NAMALWA (cell line): ENCODE results near the gene ORM2.
A peak's percentile ranks its signal among the peaks of the same experiment; 100 is the strongest.

Source experiments
- DNase-seq: peaks from one replicate; pipeline ENCODE4 v3.0.0-alpha.2; 2015; ENCODE audit warnings: low spot score

The ORM2 gene

DNA sequence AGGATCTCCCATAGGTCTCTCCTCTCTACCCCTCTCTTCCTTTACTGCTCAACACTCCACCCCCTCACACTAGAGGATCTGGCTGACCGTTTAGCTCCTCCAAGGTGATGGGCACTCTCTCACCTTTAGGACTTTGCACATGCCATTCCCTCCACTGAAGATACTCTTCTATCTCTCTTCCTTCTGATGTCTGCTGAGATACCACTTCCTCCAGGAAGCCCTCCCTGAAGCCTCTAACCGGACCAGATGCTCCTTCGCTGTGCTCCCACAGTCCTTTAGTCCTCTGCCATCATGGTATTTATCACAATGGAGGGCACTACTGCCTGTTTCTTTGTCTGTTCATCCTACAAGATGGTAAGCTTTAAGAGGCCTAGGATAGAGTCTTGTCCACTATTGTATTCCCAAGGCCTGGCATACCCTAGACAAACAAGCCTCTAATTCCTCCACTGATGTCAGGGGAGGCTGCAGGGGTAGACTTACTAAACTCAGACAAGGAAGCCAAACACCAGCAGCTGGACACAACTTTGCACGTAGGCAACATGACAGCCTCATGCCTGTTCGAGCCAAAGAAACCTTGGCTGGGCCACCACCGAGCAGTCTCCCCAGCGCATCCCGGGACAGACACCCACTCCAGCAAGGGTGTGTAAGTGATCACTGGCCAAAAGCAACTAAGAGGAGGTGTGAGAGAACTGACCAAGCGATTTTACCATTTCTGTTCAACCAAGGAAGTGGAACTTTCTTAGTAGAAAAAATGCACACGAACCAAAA lies 20.2 kb downstream of the ORM2 start:
- DNase-seq: no peak

DNA sequence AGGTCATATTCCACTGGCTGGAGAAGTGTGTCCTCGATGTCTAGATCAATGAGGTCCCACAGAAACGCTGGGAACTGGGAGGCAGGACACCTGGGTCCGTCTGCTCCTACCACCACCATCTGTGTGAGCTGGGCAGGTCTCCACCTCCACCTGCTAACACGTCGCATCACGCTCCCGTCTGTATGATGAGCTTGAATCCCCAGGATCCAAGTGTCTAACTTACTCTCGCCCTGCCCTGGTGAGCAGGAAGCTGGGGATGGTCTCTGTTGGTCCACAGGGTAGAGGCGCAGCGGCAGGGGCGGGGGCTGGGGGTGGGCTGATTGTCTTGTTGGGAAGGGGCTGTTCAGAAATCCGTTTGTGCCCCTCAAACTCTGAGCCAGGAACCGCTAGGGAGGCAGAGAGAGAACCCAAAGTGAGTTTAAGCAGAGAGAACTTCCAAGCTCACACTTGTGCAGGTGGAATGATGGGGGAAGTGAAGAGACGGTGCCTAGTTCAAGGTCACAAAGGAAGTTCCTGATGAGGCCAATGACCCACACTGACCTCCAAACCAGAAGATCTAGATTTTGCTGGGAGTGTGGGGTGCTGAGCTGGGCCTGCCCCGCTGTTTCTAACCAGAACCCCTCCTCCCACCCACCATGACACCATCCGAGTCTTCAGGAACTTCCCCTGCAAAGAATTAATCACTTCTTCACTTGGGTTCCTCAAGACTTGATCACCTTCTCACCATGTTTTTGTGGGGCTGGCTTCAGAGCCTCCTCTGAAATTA lies 21.1 kb downstream of the ORM2 start:
- no peak for DNase-seq

DNA sequence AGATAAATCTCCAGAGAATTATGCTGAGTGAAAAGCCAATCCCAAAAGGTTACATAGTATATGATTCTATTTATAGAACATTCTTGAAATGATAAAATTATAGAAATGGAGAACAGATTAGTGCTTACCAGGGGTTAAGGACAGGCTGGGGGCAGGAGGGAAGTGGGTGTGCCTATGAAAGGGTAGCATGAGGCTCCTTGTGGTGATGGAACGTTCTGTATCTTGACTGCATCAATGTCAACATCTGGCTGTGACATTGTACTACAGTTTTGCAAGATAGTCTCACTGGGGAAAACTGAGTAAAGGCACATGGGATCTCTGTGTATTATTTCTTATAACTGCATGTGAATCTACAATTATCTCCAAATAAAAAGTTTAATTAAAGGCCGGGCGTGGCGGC lies 22.3 kb downstream of the ORM2 start:
- no peak for DNase-seq

DNA sequence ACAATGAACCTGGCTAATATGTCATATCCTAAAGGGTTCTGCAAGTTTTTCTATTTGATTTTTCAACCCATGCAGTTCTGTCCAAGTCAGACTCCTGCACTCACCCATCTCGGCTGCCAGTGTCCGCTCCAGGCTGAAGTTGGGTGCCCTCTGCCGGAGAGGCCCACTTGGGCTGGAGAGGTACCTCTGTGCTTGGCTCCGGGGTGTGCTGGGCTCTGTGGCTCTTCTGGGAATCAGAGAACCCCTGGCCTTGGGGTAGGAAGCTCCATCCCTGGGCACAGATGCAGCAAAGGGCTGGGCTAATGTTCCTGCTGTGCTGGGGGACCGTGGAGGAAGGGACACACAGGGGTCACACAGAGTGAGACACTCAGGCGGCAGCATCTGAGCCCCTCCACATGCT lies 26.2 kb downstream of the ORM2 start:
- no peak for DNase-seq

DNA sequence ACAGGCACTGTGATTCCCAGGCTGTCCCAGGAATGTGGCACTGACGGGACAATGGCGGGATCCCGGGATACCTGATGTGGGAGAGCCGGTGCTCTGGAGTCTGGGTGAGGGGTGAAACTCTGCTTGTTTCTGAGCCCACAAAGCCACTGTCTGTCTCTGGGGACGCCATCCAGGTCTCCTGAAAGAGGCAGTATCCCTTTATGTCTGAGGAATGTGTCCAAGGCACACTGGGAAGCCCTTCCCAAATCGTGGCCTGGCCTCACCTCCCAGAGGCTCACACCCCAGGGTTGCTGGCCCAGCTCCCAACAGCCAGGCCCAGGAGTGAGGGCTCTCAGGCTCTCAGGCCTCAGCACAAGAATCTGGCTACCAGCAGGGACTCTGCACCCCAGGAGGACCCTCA lies 27.1 kb downstream of the ORM2 start:
- DNase-seq: no peak

DNA sequence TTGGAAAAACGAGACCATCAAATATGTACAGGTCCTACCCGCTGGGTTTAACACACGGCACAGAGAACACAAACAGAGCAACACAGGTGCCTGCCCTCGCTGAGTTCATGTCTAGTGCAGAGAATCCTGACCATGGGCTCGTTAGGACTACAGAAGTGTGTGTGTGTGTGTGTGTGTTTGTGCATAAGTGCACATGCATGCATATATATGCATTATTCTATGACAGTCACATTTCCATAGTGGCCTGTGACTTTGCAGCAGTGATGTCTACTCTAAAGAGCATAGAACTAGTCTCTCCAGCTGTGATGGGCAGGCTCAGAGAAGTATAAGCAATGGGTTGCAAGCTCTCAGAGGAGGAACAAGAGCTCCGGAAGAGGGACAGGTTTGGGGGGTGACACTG lies 27.7 kb downstream of the ORM2 start:
- DNase-seq: no peak

DNA sequence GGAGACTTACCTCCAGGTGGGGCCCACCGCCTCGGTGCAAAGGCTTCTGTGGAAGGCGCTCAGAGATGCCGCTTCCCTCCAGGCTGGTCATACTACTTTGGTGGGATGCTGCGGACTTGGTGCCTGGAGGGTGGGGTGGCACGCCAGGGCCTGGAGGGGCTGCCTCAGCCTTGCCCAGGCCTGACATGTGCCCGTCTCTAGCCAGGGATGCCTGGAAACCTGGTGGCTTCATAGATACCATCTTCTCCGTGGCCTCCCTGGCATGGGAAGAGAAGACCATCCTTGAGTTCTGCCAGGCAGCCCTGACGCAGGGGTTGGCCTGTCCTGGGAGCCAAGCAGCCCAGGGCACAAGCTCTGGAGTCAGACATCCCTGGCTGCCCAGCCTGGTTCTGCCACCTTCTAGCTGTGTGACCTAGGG lies 28.3 kb downstream of the ORM2 start:
- no peak for DNase-seq

DNA sequence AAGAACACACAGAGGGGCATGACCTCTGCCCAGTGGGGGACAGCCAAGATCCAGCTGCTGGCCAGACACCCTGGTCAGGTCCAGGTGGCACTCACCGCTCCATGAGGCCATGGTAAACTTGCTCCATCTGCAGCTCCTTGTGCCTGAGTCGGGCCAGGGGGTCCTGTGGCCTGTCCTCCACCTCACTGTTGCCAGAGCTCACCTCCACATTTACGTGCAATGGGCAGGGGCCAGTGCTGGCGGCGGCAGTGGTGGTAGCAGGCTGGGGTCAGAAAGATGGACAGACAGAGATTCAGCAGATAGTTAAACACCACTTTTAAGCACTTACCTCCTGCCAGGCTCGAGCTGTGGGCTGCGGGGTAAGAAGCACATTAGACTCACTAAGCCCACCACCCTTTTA lies 30.1 kb downstream of the ORM2 start:
- no peak for DNase-seq

DNA sequence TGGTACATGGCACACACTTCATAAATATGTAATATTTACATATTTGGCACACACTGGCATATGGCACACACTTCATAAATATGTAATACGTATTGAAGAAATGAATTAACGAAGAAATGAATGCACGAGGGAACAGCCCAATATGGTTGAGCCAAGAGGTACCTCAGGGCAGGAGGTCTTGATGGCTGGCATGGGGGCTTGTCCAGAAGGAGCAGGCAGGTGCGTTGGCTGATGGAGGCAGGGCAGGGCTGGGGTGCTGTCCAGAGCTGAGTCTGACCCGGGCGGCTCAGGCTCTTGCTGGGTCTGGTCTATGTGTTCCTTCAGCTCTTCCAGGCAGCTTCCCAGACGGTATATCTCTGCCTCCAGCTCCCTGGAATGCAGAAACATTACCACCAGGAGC lies 31.9 kb downstream of the ORM2 start:
- DNase-seq: no peak

DNA sequence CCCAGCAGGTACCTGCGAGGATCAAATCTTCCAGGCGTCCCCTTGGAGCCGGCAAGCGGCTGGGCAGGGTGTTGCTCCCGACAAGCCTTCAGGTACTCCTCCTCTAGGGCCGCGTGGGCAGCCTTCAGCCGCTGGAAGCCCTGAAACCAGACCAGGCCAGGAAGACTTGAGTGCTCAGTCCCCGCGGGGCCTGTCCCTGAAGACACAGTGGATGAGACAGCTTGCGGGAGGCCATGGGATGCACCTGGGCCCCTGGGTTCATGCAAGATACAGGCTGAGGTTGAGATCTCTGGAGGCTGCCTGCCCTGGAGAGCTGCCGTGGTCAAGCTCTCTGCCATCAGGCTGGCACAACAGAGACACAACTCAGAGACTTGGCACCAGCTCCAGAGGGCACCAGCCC lies 32.7 kb downstream of the ORM2 start:
- no peak for DNase-seq

DNA sequence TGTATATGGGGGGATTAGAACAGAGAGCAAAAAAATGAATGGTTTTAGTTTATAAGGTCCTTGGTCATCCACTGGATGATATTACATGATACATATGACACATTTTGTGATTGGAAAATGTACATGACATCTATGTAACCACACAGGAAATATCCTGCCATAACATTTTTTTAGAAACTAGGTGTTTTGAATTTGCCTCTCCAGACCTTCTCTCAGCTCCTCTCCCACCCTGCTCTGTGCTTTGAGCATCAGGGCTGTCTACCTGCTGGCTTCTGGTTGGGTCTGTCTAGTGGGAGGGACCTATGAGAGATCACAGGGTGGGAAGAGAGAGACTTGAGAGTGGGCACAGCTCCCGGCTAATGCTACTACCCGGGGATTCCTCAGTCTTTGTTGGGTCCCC lies 33.8 kb downstream of the ORM2 start:
- no peak for DNase-seq

DNA sequence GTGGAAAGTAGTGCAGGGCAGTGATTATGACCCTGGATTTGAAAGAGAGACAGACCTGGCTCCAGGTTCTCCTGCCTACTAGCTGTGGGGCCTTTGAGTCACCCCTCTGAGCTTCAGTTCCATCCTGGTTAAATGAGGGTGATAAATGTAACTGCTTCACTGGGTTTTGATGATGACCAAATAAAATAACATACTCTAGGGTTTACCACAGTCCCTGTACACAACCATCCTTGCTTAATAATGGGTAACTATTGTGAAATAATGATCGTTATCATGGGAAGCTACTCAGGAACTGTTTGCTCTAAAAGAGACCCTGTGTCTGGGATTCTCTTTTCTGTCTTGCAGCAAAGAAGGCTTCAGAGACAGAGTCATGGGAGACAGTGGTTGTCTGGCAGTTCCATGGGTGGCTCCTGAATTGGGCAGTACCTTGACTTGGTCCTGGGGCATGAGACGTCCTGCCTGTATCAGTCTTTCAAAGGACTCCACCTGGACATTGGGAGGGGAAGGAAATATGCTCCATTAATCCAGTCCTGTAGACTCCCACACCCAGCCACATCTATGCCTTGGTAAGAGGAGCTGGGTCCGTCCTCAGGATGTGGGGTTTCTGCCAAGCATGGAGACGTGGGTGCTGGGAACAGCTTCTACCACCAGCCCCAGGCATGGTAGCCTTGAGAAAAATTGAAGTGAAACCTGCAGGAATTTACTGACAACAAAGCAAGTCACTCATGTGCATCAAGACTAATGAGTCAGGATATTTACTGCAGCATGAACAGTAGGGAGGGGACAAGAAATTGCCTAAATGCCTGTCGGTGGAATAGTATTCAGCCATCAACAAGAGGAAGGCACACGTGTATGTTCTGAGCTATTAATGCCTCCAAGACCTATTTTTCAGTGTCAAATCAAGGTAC lies 34.7 kb downstream of the ORM2 start:
- peak; percentile 49 for DNase-seq

DNA sequence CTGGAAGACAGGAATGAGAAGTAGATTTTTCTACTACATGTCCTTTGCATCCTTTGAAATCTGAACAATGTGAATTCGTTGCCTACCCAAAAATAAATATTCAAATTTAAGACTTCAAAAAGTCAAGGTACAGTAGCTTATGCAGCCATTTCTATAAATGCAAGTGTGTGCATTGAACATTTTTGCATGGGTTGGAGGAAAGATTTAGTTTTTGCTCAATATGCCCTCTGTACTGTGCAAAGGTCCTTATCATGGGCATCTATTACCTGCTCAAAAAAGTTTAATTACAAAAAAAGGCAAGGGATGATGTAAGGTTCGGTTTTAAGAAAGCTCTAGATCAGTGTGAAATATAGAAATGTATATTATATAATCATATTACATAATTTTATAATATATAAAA lies 35.5 kb downstream of the ORM2 start:
- no peak for DNase-seq

DNA sequence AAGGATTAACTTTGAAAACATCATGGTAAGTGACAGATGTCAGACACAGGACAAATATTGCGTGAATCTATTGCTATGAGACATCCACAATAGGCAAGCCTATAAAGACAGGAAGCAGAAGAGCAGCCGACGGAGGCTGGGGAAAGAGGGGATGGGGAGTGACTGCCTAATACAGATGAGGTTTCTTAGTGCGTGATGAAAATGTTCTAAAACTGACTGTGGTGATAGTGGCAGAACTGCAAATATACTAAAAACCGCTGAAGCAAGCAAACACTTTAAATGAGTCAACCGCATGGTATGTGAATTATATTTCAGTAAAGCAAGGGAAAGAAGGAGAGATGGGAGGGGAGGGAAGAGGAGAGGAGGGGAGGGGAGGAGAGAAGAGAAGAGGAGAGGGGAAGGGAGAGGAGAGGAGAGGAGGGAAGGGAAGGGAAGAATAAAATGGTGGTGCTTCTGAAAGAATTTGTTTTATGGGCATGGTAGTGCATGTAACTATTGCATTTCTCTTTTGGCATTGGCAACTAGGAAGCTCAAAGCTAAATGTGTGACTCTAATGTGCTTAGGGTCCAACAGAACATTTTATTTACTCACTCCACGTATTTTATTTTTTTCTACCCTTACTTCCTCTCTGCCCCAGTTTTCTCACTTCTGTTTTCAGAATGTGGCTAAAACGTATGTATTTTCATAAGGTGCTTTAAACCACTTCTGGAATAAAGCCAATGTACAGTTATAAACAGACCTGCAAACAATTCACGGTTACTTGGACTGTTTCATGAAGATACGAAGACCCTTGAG lies 36.9 kb downstream of the ORM2 start:
- DNase-seq: peak; percentile 82

DNA sequence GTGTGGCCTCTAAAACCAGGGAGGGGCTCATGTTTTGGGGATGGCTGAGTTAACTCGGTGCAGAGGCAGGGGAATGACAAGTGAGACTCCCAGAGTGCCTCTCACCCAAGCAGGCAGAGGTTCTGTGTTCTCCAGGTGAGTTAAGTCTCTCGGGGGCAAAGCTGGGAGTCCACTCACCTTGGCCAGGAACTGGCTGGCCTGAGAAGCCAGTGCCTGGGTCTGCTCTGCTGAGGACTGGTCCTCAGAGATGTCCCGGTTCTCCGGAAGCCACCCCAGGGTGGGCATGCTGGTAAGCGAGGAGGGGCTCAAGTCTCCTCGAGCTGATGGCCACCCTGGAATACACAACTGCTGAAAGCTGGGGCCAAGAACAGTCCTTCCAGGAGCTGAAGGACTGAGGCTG lies 37.7 kb downstream of the ORM2 start:
- no peak for DNase-seq

DNA sequence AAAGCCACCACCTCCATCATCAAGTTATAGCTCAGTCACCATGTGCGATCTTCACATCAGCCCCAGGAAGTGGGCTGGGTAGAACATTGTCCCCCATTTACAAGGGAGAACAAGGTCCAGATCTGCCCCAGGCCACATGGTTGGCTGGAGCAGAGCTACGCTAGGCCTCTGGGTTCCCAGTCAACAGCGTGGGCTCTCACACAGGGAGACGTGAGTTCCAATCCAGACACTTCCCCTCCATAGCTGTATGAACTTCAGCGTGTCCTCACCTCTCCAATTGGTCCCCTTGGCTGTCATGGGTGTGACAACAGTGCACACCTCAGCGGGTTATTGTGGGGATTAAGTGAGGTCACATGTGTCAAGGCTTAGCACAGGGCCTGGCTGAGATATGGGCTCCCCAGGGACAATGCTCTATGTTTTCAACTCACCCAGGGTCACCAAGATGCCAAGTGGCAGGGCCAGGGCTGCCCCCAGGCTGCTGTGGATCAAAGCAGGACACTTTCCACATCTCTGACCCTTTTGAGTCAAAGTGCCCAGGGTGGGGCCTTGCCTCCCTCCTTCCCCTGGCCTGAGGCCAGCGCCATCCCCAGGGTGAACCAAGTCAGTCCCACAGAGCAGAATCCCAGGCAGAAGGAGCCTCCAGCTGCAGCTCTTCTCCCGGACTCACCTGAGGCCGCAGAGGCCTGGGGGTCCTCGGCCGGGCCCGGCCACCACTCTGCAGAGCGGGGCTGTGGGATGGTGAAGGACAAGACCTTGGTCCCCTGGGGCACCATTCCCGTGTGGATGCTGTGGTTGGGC lies 38.3 kb downstream of the ORM2 start:
- DNase-seq: peak; percentile 56

DNA sequence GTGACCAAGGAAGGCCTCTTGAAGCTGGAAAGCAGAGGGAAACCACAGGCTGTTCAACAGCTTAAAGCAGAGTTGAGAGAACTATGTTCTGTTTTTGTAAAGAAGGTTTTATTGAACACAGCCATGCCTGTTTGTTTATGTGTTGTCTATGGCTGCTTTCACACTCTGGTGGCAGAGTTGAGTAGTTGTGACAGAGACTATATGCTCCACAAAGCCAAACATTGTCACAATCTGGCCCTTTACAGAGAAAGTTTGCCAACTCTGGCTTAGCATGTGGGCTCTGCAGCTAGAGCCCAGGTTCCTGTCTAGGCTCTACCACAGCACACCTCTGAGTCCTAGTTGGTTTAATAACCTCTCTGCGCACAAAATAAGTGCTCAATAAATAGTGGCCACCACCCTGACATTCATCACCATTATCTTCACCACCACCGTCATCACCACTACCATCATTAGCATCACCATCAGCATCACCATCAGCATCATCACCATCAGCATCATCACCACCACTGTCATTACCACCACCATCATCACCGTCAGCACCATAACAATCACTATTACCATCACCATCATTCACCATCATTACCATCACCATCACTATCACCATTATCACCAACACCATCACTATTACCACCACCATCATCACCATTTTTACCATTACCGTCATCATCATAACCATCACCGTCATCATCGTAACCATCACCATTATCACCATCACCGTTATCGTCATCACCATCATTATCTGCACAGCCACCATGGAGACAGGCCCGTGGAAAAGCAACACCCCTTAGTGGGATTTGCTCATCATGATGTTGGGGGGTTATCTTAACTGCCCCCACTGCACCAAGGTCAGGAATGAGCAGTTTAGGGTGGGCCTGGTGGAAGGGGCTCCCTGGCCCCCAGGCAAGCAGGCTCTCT lies 39.8 kb downstream of the ORM2 start:
- no peak for DNase-seq

DNA sequence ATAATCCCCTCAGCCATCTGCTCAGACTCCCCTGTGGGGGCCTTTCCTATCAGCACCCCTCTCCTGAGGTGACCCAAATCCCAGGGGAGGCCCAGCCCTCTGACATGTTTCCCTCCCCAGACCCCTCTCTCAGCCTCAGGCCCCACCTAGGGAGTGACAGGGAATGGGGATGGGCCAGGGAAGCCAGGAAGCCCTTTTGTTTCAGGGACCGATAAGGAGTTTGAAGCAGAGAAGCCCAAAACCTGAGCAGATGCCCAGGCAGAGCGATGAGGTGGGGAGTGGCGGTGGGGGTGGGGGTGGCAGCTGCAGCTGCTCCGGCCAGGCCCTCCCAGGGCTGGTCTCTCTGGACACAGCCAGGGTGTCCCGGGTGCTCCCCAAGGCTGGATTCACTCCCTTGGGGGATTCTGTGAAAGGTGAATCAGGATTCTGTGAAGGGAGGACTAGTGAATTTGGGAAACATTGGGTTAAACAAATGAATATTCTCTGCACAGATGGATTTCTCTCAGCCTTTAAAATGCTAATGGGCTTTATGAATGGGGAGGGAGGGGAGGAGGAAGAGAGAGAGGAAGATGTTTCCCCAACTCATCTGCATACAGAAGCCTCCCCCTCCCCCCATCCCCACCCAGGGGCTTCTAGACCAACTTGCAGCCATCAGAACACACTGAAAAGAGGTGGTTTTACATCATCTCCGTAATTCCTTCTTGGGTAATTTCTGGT lies 40.7 kb downstream of the ORM2 start:
- DNase-seq: peak; percentile 68

DNA sequence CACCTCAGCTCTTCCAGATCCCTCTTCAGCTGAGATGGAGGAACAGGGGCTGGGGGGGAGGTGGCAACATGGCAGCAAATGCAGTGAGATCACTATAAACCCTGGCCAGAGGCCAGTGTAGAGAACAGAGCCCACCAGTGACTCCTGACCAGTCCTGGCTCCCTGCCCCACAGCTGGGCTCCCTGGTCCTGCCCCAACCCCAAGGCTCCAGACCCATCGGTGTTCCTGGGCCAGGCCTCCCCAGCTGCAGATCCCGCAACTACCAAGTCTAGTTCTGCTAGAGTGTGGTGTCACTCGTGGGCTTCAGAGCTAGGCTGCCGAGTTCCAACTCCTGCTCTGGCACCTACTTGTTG lies 41.3 kb downstream of the ORM2 start:
- peak; percentile 36 for DNase-seq
